Mesendoderm (in vitro differentiated cells): ENCODE data around the gene MRPL3.

Experiments
- DNase-seq: peaks from one replicate; pipeline ENCODE4 v3.0.0; 2013
- H2AK5ac ChIP-seq: 2 replicates; pipeline ENCODE4 v1.6.1; 2013; ENCODE audit warnings: low read length, inconsistent platforms
- H2BK120ac ChIP-seq: 2 replicates; pipeline ENCODE4 v1.6.1; 2013; ENCODE audit warnings: low read depth, mild to moderate bottlenecking, low read length, moderate library complexity, mixed read lengths
- H2BK15ac ChIP-seq: replicated peaks from 2 replicates; pipeline ENCODE4 v1.6.1; 2013; ENCODE audit warnings: low read depth, mild to moderate bottlenecking, moderate library complexity
- H2BK5ac ChIP-seq: 2 replicates; pipeline ENCODE4 v1.6.1; 2013; ENCODE audit warnings: low read length, inconsistent platforms
- H3K18ac ChIP-seq: 2 replicates; pipeline ENCODE4 v1.6.1; 2013; ENCODE audit warnings: mild to moderate bottlenecking, low read length, mixed read lengths
- H3K23ac ChIP-seq: one replicate; pipeline ENCODE4 v1.6.1; 2013; ENCODE audit warnings: low read length
- H3K27ac ChIP-seq: 2 replicates; pipeline ENCODE4 v1.5.1; 2013; ENCODE audit warnings: low read depth, mild to moderate bottlenecking, inconsistent platforms, low read length, moderate library complexity
- H3K27me3 ChIP-seq: 2 replicates; pipeline ENCODE4 v1.6.1; 2013; ENCODE audit warnings: low read length, control low read depth, mild to moderate bottlenecking, inconsistent platforms; ENCODE audit not compliant: insufficient read depth, poor library complexity
- H3K36me3 ChIP-seq: 2 replicates; pipeline ENCODE4 v1.6.1; 2013; ENCODE audit warnings: low read length, inconsistent platforms; ENCODE audit not compliant: control insufficient read depth, insufficient read depth
- H3K4ac ChIP-seq: one replicate; pipeline ENCODE4 v1.6.1; 2013; ENCODE audit warnings: low read depth, mild to moderate bottlenecking, low read length, moderate library complexity
- H3K4me1 ChIP-seq: 2 replicates; pipeline ENCODE4 v1.6.1; 2013; ENCODE audit warnings: low read depth, low read length, inconsistent platforms; ENCODE audit not compliant: control insufficient read depth
- H3K4me2 ChIP-seq: 2 replicates; pipeline ENCODE4 v1.6.1; 2013; ENCODE audit warnings: low read length
- H3K4me3 ChIP-seq: 2 replicates; pipeline ENCODE4 v1.5.1; 2013; ENCODE audit warnings: mild to moderate bottlenecking, low read length
- H3K56ac ChIP-seq: one replicate; pipeline ENCODE4 v1.6.1; 2013; ENCODE audit warnings: low read length
- H3K79me1 ChIP-seq: 2 replicates; pipeline ENCODE4 v1.6.1; 2013; ENCODE audit warnings: low read length, inconsistent platforms
- H3K79me2 ChIP-seq: 2 replicates; pipeline ENCODE4 v1.6.1; 2013; ENCODE audit warnings: mild to moderate bottlenecking, low read length; ENCODE audit not compliant: control insufficient read depth, insufficient read depth
- H3K9ac ChIP-seq: 2 replicates; pipeline ENCODE4 v1.6.1; 2013; ENCODE audit warnings: low read length, inconsistent platforms
- H4K5ac ChIP-seq: one replicate; pipeline ENCODE4 v1.6.1; 2013; ENCODE audit warnings: low read length
- H4K8ac ChIP-seq: one replicate; pipeline ENCODE4 v1.6.1; 2013; ENCODE audit warnings: low read depth, mild to moderate bottlenecking, control low read depth, low read length, moderate library complexity
- WGBS: extraction: QIAGEN DNeasy Blood & Tissue Kit; methylation state at CpG from one replicate; pipeline ENCODE4 v1.1.7; 2013; ENCODE audit warnings: low lambda C conversion rate, missing lambda C conversion rate; ENCODE audit not compliant: insufficient coverage; ENCODE audit errors: extremely low coverage; 5-methylcytosine and 5-hydroxymethylcytosine counted together

MRPL3 gene

GRCh38 chr3:131454501-131454900 lies 48.3 kb downstream of the MRPL3 start:
- no peak overlapping the region for H2BK5ac ChIP-seq
- no peak overlapping the region for H3K23ac ChIP-seq
- H3K4me1 ChIP-seq, result no peaks in the 10 kb centered on the region
- no peaks in the 10 kb centered on the region for H3K36me3 ChIP-seq
- no peak overlapping the region for H3K9ac ChIP-seq
- H2AK5ac ChIP-seq, result no peak overlapping the region
- H3K27ac ChIP-seq, result no peak overlapping the region
- no peak overlapping the region for H3K4me3 ChIP-seq
- no peaks in the 10 kb centered on the region for H3K79me2 ChIP-seq
- no peaks in the 10 kb centered on the region for H3K27me3 ChIP-seq
- H4K8ac ChIP-seq, result no peak overlapping the region
- no peak overlapping the region for H3K56ac ChIP-seq
- H3K4me2 ChIP-seq, result no peak overlapping the region
- H4K5ac ChIP-seq, result no peak overlapping the region
- H3K4ac ChIP-seq, result no peak overlapping the region
- DNase-seq, result no peak
- no peak overlapping the region for H3K18ac ChIP-seq
- H2BK15ac ChIP-seq, result no peak overlapping the region
- no peak overlapping the region for H2BK120ac ChIP-seq
- no peaks in the 10 kb centered on the region for H3K79me1 ChIP-seq

GRCh38 chr3:131453533-131453932 lies 49.2 kb downstream of the MRPL3 start:
- H2BK5ac ChIP-seq, result no peak overlapping the region
- no peaks in the 10 kb centered on the region for H3K79me1 ChIP-seq
- H3K4me1 ChIP-seq, result no peaks in the 10 kb centered on the region
- no peak overlapping the region for H3K9ac ChIP-seq
- H3K27me3 ChIP-seq, result no peaks in the 10 kb centered on the region
- no peak overlapping the region for H3K27ac ChIP-seq
- no peak overlapping the region for H3K4ac ChIP-seq
- H2BK120ac ChIP-seq, result no peak overlapping the region
- DNase-seq, result no peak
- no peaks in the 10 kb centered on the region for H3K79me2 ChIP-seq
- no peak overlapping the region for H2AK5ac ChIP-seq
- no peak overlapping the region for H3K23ac ChIP-seq
- H2BK15ac ChIP-seq, result no peak overlapping the region
- no peak overlapping the region for H3K18ac ChIP-seq
- no peak overlapping the region for H4K5ac ChIP-seq
- WGBS, result no CpG with 5 or more reads among the region's 4 CpGs
- H3K36me3 ChIP-seq, result no peaks in the 10 kb centered on the region
- H4K8ac ChIP-seq, result no peak overlapping the region
- no peak overlapping the region for H3K56ac ChIP-seq
- no peak overlapping the region for H3K4me2 ChIP-seq
- no peak overlapping the region for H3K4me3 ChIP-seq

GRCh38 chr3:131447349-131447748 lies 55.4 kb downstream of the MRPL3 start:
- H3K36me3 ChIP-seq, result no peaks in the 10 kb centered on the region
- H2BK5ac ChIP-seq, result no peak overlapping the region
- H2BK120ac ChIP-seq, result no peak overlapping the region
- H2AK5ac ChIP-seq, result no peak overlapping the region
- H3K4me3 ChIP-seq, result no peak overlapping the region
- H3K56ac ChIP-seq, result no peak overlapping the region
- no peak overlapping the region for H3K4me2 ChIP-seq
- no peak overlapping the region for H3K27ac ChIP-seq
- no peak overlapping the region for H4K8ac ChIP-seq
- no CpG with 5 or more reads among the region's 2 CpGs for WGBS
- no peak overlapping the region for H3K4ac ChIP-seq
- no peak for DNase-seq
- no peak overlapping the region for H3K23ac ChIP-seq
- no peak overlapping the region for H2BK15ac ChIP-seq
- H3K18ac ChIP-seq, result no peak overlapping the region
- no peak overlapping the region for H4K5ac ChIP-seq
- no peaks in the 10 kb centered on the region for H3K4me1 ChIP-seq
- no peaks in the 10 kb centered on the region for H3K27me3 ChIP-seq
- H3K9ac ChIP-seq, result no peak overlapping the region
- no peaks in the 10 kb centered on the region for H3K79me1 ChIP-seq
- no peaks in the 10 kb centered on the region for H3K79me2 ChIP-seq

- Histone ChIP-seq H3K4ac (no peak overlapping the region), H2BK120ac (no peak overlapping the region), H3K9ac (no peak overlapping the region), H3K23ac (no peak overlapping the region), H2BK15ac (no peak overlapping the region), H4K5ac (no peak overlapping the region), H3K56ac (no peak overlapping the region), H3K79me1 (no peaks in the 10 kb centered on the region), H3K18ac (no peak overlapping the region), H2AK5ac (no peak overlapping the region), H3K79me2 (no peaks in the 10 kb centered on the region), H3K27ac (no peak overlapping the region), H3K4me2 (no peak overlapping the region), H3K27me3 (no peaks in the 10 kb centered on the region), H3K36me3 (no peaks in the 10 kb centered on the region), H3K4me1 (no peaks in the 10 kb centered on the region), H2BK5ac (no peak overlapping the region), H3K4me3 (no peak overlapping the region), H4K8ac (no peak overlapping the region)
- no peak for DNase-seq
- no CpG with 5 or more reads among the region's 4 CpGs for WGBS
Observed at GRCh38 chr3:131444180-131444579, 58.6 kb downstream of the MRPL3 start.

GRCh38 chr3:131439084-131439483 lies 63.7 kb downstream of the MRPL3 start:
- Histone ChIP-seq H4K5ac (no peak overlapping the region), H3K4me3 (no peak overlapping the region)
- no CpG with 5 or more reads among the region's 1 CpG for WGBS

GRCh38 chr3:131435000-131435399 lies 67.8 kb downstream of the MRPL3 start:
- WGBS, result no CpG with 5 or more reads among the region's 1 CpG
- Histone ChIP-seq H3K4me1 (no peaks in the 10 kb centered on the region), H2AK5ac (no peak overlapping the region), H3K18ac (no peak overlapping the region), H3K4ac (no peak overlapping the region), H3K4me2 (no peak overlapping the region), H3K9ac (no peak overlapping the region), H4K5ac (no peak overlapping the region), H3K36me3 (no peaks in the 10 kb centered on the region), H2BK120ac (no peak overlapping the region), H2BK5ac (no peak overlapping the region), H3K56ac (no peak overlapping the region), H3K23ac (no peak overlapping the region), H3K79me1 (no peaks in the 10 kb centered on the region), H3K79me2 (no peaks in the 10 kb centered on the region), H3K27ac (no peak overlapping the region), H2BK15ac (no peak overlapping the region), H3K4me3 (no peak overlapping the region), H3K27me3 (no peaks in the 10 kb centered on the region), H4K8ac (no peak overlapping the region)
- DNase-seq, result no peak

More at GRCh38 chr3:131439084-131439483, 63.7 kb downstream of the MRPL3 start:
- no peaks in the 10 kb centered on the region for H3K36me3 ChIP-seq
- H3K79me2 ChIP-seq, result no peaks in the 10 kb centered on the region
- no peak overlapping the region for H4K8ac ChIP-seq
- no peak overlapping the region for H3K18ac ChIP-seq
- H3K56ac ChIP-seq, result no peak overlapping the region
- H3K4ac ChIP-seq, result no peak overlapping the region
- no peak overlapping the region for H3K4me2 ChIP-seq
- H2BK120ac ChIP-seq, result no peak overlapping the region
- no peak overlapping the region for H3K9ac ChIP-seq
- no peak for DNase-seq
- H3K27me3 ChIP-seq, result no peaks in the 10 kb centered on the region
- H3K79me1 ChIP-seq, result no peaks in the 10 kb centered on the region
- no peak overlapping the region for H3K27ac ChIP-seq
- H2AK5ac ChIP-seq, result no peak overlapping the region
- no peak overlapping the region for H2BK15ac ChIP-seq
- no peak overlapping the region for H2BK5ac ChIP-seq
- no peaks in the 10 kb centered on the region for H3K4me1 ChIP-seq
- H3K23ac ChIP-seq, result no peak overlapping the region
